ENCODE measurements around the gene MAPK8. TPM values are rescaled to one million over a fixed set of nuclear protein-coding genes. Genes with fewer than 3 reads are reported as not detected.

Gene MAPK8
- total and polyA plus RNA-seq, 9 of the 15 experiments (the other 6 are each of a cell fraction or from before 2014, with no cell fraction given): 6.4 to 159 (median 71.0) TPM

- TF ChIP-seq HCFC1 (IDR thresholded peaks at IDR 0.05; ENCODE audit: low read depth, low read length) (0 out of 2 replicates have a peak, but pooled peaks have one; percentile 11), EP300 (IDR thresholded peaks at IDR 0.05; ENCODE audit: low read length) (no peak), PTBP1 (IDR thresholded peaks at IDR 0.05; ENCODE audit: low read depth, low read length) (no peak), KAT7 (CRISPR knock-in tag; IDR thresholded peaks at IDR 0.05; ENCODE audit: borderline replicate concordance) (peak; percentile 45; the same call in 1 of the 2 replicates), SNIP1 (IDR thresholded peaks at IDR 0.05; ENCODE audit: low read depth) (no peak), MCM3 (IDR thresholded peaks at IDR 0.05) (no peak), CHD4 (IDR thresholded peaks at IDR 0.05; ENCODE audit: insufficient read depth, insufficient replicate concordance, low read depth, low read length, poor library complexity, severe bottlenecking) (no peak), RFX1 (IDR thresholded peaks at IDR 0.05) (no peak), ZNF639 (CRISPR knock-in tag; conservative IDR thresholded peaks at IDR 0.05 in 1 of 2, IDR thresholded peaks at IDR 0.05 in 1 of 2) (no peak), ZNF140 (CRISPR knock-in tag; IDR thresholded peaks at IDR 0.05) (no peak), LCOR (CRISPR knock-in tag; IDR thresholded peaks at IDR 0.05) (no peak), ZNF589 (CRISPR knock-in tag; IDR thresholded peaks at IDR 0.05; ENCODE audit: low read depth) (no peak), CBX5 (IDR thresholded peaks at IDR 0.05; ENCODE audit: borderline replicate concordance, low read depth) (no peak), SIN3B (IDR thresholded peaks at IDR 0.05; ENCODE audit: low read depth) (no peak), HOMEZ (CRISPR knock-in tag; IDR thresholded peaks at IDR 0.05) (no peak), SNAPC5 (CRISPR knock-in tag; IDR thresholded peaks at IDR 0.05) (no peak), HOXB6 (CRISPR knock-in tag; IDR thresholded peaks at IDR 0.05; ENCODE audit: borderline replicate concordance) (no peak), GTF3C2 (IDR thresholded peaks at IDR 0.05; ENCODE audit: borderline replicate concordance, extremely low read depth, insufficient read length) (no peak), GATAD2B (IDR thresholded peaks at IDR 0.05; ENCODE audit: borderline replicate concordance) (0 out of 2 replicates have a peak, but pooled peaks have one; percentile 39)
Measured at GRCh38 chr10:48363617-48364355, 57.3 kb downstream of the MAPK8 start (continued).

Measured in K562 (cell line).